Measurements from ENCODE around the gene NFKBIA.

Gene NFKBIA

DNA sequence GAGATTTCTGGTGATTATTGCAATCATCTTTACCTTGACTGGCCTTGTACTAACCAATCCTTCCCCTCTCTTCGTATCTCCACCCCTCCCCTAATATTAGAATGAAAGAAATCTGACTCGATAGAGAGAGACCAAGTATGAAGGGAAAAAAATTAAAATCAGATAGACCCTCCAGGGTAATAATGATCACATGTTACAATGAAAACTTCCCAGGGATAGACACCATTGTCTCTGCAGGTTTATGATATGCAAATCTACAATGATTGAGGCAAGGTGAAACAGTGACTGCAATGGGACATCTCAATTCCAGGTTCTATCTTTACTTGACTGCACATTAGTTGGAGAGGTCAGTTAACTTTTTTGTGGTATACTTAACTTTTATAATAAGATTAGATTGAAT lies 1.5 kb upstream of the NFKBIA start:
- Histone ChIP-seq H3K9ac (ENCODE audit: low read length) (no peak overlapping the region), H3K27me3 (ENCODE audit: insufficient read depth, low read length) (no peaks in the 10 kb centered on the region), H2AFZ (ENCODE audit: low read length) (no peak overlapping the region), H3K9me2 (ENCODE audit: low read depth, low read length) (no peaks in the 10 kb centered on the region), H3K4me1 (ENCODE audit: insufficient read depth, low read length, severe bottlenecking) (peaks cover 48% of the 10 kb centered on the region), H3K9me3 (ENCODE audit: low read length) (no peaks in the 10 kb centered on the region), H3K36me3 (ENCODE audit: insufficient read depth, low read length) (peaks cover 26% of the 10 kb centered on the region), H3K4me3 (ENCODE audit: low read depth, low read length, poor library complexity, severe bottlenecking) (no peak overlapping the region), H3K27ac (ENCODE audit: low read depth, low read length, poor library complexity, severe bottlenecking) (peak overlapping the region; percentile 90), H3K4me2 (ENCODE audit: low read length) (peak overlapping the region; percentile 90; the same call in 1 of the 2 replicates), H3F3A (ENCODE audit: insufficient read depth, low read length) (no peaks in the 10 kb centered on the region), H4K20me1 (ENCODE audit: insufficient read depth, low read length) (no peaks in the 10 kb centered on the region), H3K79me2 (ENCODE audit: insufficient read depth, low read length) (no peaks in the 10 kb centered on the region)
- TF ChIP-seq CTCF (IDR thresholded peaks at IDR 0.05; ENCODE audit: low read length) (no peak), EZH2 (IDR thresholded peaks at IDR 0.05; ENCODE audit: borderline replicate concordance, low read length) (no peak)

- H3K36me3 ChIP-seq (ENCODE audit: insufficient read depth, low read length): peaks cover 33% of the 10 kb centered on the region
- peak overlapping the region; percentile 98; the same call in 1 of the 2 replicates for H3K9ac ChIP-seq (ENCODE audit: low read length)
- peak overlapping the region; percentile 90 for H3K4me2 ChIP-seq (ENCODE audit: low read length)
- H3K4me3 ChIP-seq (ENCODE audit: low read depth, low read length, poor library complexity, severe bottlenecking): peak overlapping the region; percentile 91
- no peaks in the 10 kb centered on the region for H3K9me3 ChIP-seq (ENCODE audit: low read length)
- H3K27me3 ChIP-seq (ENCODE audit: insufficient read depth, low read length): no peaks in the 10 kb centered on the region
- H3K79me2 ChIP-seq (ENCODE audit: insufficient read depth, low read length): no peaks in the 10 kb centered on the region
- no peaks in the 10 kb centered on the region for H4K20me1 ChIP-seq (ENCODE audit: insufficient read depth, low read length)
- TF ChIP-seq EZH2 (IDR thresholded peaks at IDR 0.05; ENCODE audit: borderline replicate concordance, low read length) (no peak), CTCF (IDR thresholded peaks at IDR 0.05; ENCODE audit: low read length) (no peak)
- peaks cover 52% of the 10 kb centered on the region for H3K4me1 ChIP-seq (ENCODE audit: insufficient read depth, low read length, severe bottlenecking)
- no peak overlapping the region for H2AFZ ChIP-seq (ENCODE audit: low read length)
- peak overlapping the region; percentile 90 for H3K27ac ChIP-seq (ENCODE audit: low read depth, low read length, poor library complexity, severe bottlenecking)
- H3F3A ChIP-seq (ENCODE audit: insufficient read depth, low read length): no peaks in the 10 kb centered on the region
- no peaks in the 10 kb centered on the region for H3K9me2 ChIP-seq (ENCODE audit: low read depth, low read length)
Measured at GRCh38 chr14:35405304-35405996, 901 bp upstream of the NFKBIA start.

- peak overlapping the region; percentile 91 for H3K4me3 ChIP-seq (ENCODE audit: low read depth, low read length, poor library complexity, severe bottlenecking)
- no peak overlapping the region for H2AFZ ChIP-seq (ENCODE audit: low read length)
- H3K9me2 ChIP-seq (ENCODE audit: low read depth, low read length): no peaks in the 10 kb centered on the region
- peaks cover 44% of the 10 kb centered on the region for H3K36me3 ChIP-seq (ENCODE audit: insufficient read depth, low read length)
- H3K27ac ChIP-seq (ENCODE audit: low read depth, low read length, poor library complexity, severe bottlenecking): peak overlapping the region; percentile 90
- TF ChIP-seq CTCF (IDR thresholded peaks at IDR 0.05; ENCODE audit: low read length): no peak
- TF ChIP-seq EZH2 (IDR thresholded peaks at IDR 0.05; ENCODE audit: borderline replicate concordance, low read length): no peak
- no peaks in the 10 kb centered on the region for H3F3A ChIP-seq (ENCODE audit: insufficient read depth, low read length)
- no peaks in the 10 kb centered on the region for H4K20me1 ChIP-seq (ENCODE audit: insufficient read depth, low read length)
- H3K4me2 ChIP-seq (ENCODE audit: low read length): peak overlapping the region; percentile 97
- peaks cover 52% of the 10 kb centered on the region for H3K4me1 ChIP-seq (ENCODE audit: insufficient read depth, low read length, severe bottlenecking)
- no peaks in the 10 kb centered on the region for H3K27me3 ChIP-seq (ENCODE audit: insufficient read depth, low read length)
- peak overlapping the region; percentile 98 for H3K9ac ChIP-seq (ENCODE audit: low read length)
- no peaks in the 10 kb centered on the region for H3K9me3 ChIP-seq (ENCODE audit: low read length)
- H3K79me2 ChIP-seq (ENCODE audit: insufficient read depth, low read length): no peaks in the 10 kb centered on the region
Measured at GRCh38 chr14:35403603-35404448, 723 bp downstream of the NFKBIA start.

All from OCI-LY1 (cell line).